ENCODE data around the gene PPFIA3.
"Not testable (repeated sequence)": the region's sequence is repeated elsewhere in the genome, so short reads cannot be mapped to it uniquely, and the experiment has no call there.

Gene PPFIA3

GRCh38 chr19:49161987-49162386 lies 42.6 kb downstream of the PPFIA3 start:
- no peak overlapping the region for H3K27ac ChIP-seq (ENCODE audit: low read depth, low read length)
- no peak overlapping the region for H3K9ac ChIP-seq (ENCODE audit: low read length)

GRCh38 chr19:49165111-49165750 lies 45.9 kb downstream of the PPFIA3 start:
- H3K27ac ChIP-seq (ENCODE audit: low read depth, low read length) = peak overlapping the region; percentile 67
- H3K4me3 ChIP-seq (ENCODE audit: low read length) = peak overlapping the region; percentile 25
- peaks cover 5% of the 10 kb centered on the region for H3K4me1 ChIP-seq (ENCODE audit: control insufficient read depth, insufficient read depth, low read length)
- no peaks in the 10 kb centered on the region for H3K36me3 ChIP-seq (ENCODE audit: control insufficient read depth, insufficient read depth, low read length)
- H3K9ac ChIP-seq (ENCODE audit: low read length) = peak overlapping the region; percentile 2
- H3K27me3 ChIP-seq (ENCODE audit: control insufficient read depth, insufficient read depth, low read length) = no peaks in the 10 kb centered on the region

More at GRCh38 chr19:49161987-49162386, 42.6 kb downstream of the PPFIA3 start:
- peaks cover 8% of the 10 kb centered on the region for H3K4me1 ChIP-seq (ENCODE audit: control insufficient read depth, insufficient read depth, low read length)
- H3K36me3 ChIP-seq (ENCODE audit: control insufficient read depth, insufficient read depth, low read length) = no peaks in the 10 kb centered on the region
- H3K27me3 ChIP-seq (ENCODE audit: control insufficient read depth, insufficient read depth, low read length) = no peaks in the 10 kb centered on the region
- H3K4me3 ChIP-seq (ENCODE audit: low read length) = no peak overlapping the region

GRCh38 chr19:49165865-49166301 lies 46.5 kb downstream of the PPFIA3 start:
- H3K27ac ChIP-seq (ENCODE audit: low read depth, low read length) = no peak overlapping the region
- peaks cover 5% of the 10 kb centered on the region for H3K4me1 ChIP-seq (ENCODE audit: control insufficient read depth, insufficient read depth, low read length)
- H3K27me3 ChIP-seq (ENCODE audit: control insufficient read depth, insufficient read depth, low read length) = no peaks in the 10 kb centered on the region
- peak overlapping the region; percentile 25 for H3K4me3 ChIP-seq (ENCODE audit: low read length)
- peak overlapping the region; percentile 2 for H3K9ac ChIP-seq (ENCODE audit: low read length)
- H3K36me3 ChIP-seq (ENCODE audit: control insufficient read depth, insufficient read depth, low read length) = no peaks in the 10 kb centered on the region

- Histone ChIP-seq H3K27ac (ENCODE audit: low read depth, low read length) (no peak overlapping the region), H3K36me3 (ENCODE audit: control insufficient read depth, insufficient read depth, low read length) (peaks cover 17% of the 10 kb centered on the region), H3K4me3 (ENCODE audit: low read length) (peak overlapping the region; percentile 1), H3K9ac (ENCODE audit: low read length) (no peak overlapping the region), H3K27me3 (ENCODE audit: control insufficient read depth, insufficient read depth, low read length) (no peaks in the 10 kb centered on the region), H3K4me1 (ENCODE audit: control insufficient read depth, insufficient read depth, low read length) (peaks cover 5% of the 10 kb centered on the region)
Measured at GRCh38 chr19:49167857-49168409, 48.6 kb downstream of the PPFIA3 start.

GRCh38 chr19:49168421-49168820 lies 49.1 kb downstream of the PPFIA3 start:
- Histone ChIP-seq H3K4me1 (ENCODE audit: control insufficient read depth, insufficient read depth, low read length) (peaks cover 5% of the 10 kb centered on the region), H3K27me3 (ENCODE audit: control insufficient read depth, insufficient read depth, low read length) (no peaks in the 10 kb centered on the region), H3K27ac (ENCODE audit: low read depth, low read length) (no peak overlapping the region), H3K36me3 (ENCODE audit: control insufficient read depth, insufficient read depth, low read length) (peaks cover 18% of the 10 kb centered on the region), H3K4me3 (ENCODE audit: low read length) (peak overlapping the region; percentile 1), H3K9ac (ENCODE audit: low read length) (no peak overlapping the region)

GRCh38 chr19:49173198-49173597 lies 53.9 kb downstream of the PPFIA3 start:
- H3K9ac ChIP-seq (ENCODE audit: low read length) = no peak overlapping the region
- H3K27me3 ChIP-seq (ENCODE audit: control insufficient read depth, insufficient read depth, low read length) = no peaks in the 10 kb centered on the region
- no peaks in the 10 kb centered on the region for H3K4me1 ChIP-seq (ENCODE audit: control insufficient read depth, insufficient read depth, low read length)
- H3K4me3 ChIP-seq (ENCODE audit: low read length) = no peak overlapping the region
- peaks cover 22% of the 10 kb centered on the region for H3K36me3 ChIP-seq (ENCODE audit: control insufficient read depth, insufficient read depth, low read length)
- no peak overlapping the region for H3K27ac ChIP-seq (ENCODE audit: low read depth, low read length)

- Histone ChIP-seq H3K27me3 (ENCODE audit: control insufficient read depth, insufficient read depth, low read length) (no peaks in the 10 kb centered on the region), H3K36me3 (ENCODE audit: control insufficient read depth, insufficient read depth, low read length) (peaks cover 26% of the 10 kb centered on the region), H3K4me1 (ENCODE audit: control insufficient read depth, insufficient read depth, low read length) (no peaks in the 10 kb centered on the region), H3K27ac (ENCODE audit: low read depth, low read length) (no peak overlapping the region), H3K9ac (ENCODE audit: low read length) (no peak overlapping the region), H3K4me3 (ENCODE audit: low read length) (no peak overlapping the region)
Measured at GRCh38 chr19:49180659-49181058, 61.3 kb downstream of the PPFIA3 start.

- not testable (repeated sequence) for H3K4me1 ChIP-seq (ENCODE audit: control insufficient read depth, insufficient read depth, low read length); H3K27ac ChIP-seq (ENCODE audit: low read depth, low read length); H3K9ac ChIP-seq (ENCODE audit: low read length); H3K27me3 ChIP-seq (ENCODE audit: control insufficient read depth, insufficient read depth, low read length); H3K4me3 ChIP-seq (ENCODE audit: low read length)
- peaks cover 29% of the 10 kb centered on the region for H3K36me3 ChIP-seq (ENCODE audit: control insufficient read depth, insufficient read depth, low read length)
Measured at GRCh38 chr19:49182010-49182847, 62.9 kb downstream of the PPFIA3 start.

GRCh38 chr19:49182848-49183375 lies 63.6 kb downstream of the PPFIA3 start:
- Histone ChIP-seq H3K27ac (ENCODE audit: low read depth, low read length) (no peak overlapping the region), H3K9ac (ENCODE audit: low read length) (no peak overlapping the region), H3K4me3 (ENCODE audit: low read length) (no peak overlapping the region), H3K27me3 (ENCODE audit: control insufficient read depth, insufficient read depth, low read length) (no peaks in the 10 kb centered on the region), H3K4me1 (ENCODE audit: control insufficient read depth, insufficient read depth, low read length) (no peaks in the 10 kb centered on the region), H3K36me3 (ENCODE audit: control insufficient read depth, insufficient read depth, low read length) (peaks cover 25% of the 10 kb centered on the region)

- Histone ChIP-seq H3K36me3 (ENCODE audit: control insufficient read depth, insufficient read depth, low read length) (peaks cover 33% of the 10 kb centered on the region), H3K4me3 (ENCODE audit: low read length) (no peak overlapping the region), H3K4me1 (ENCODE audit: control insufficient read depth, insufficient read depth, low read length) (no peaks in the 10 kb centered on the region), H3K27ac (ENCODE audit: low read depth, low read length) (no peak overlapping the region), H3K9ac (ENCODE audit: low read length) (no peak overlapping the region), H3K27me3 (ENCODE audit: control insufficient read depth, insufficient read depth, low read length) (no peaks in the 10 kb centered on the region)
Measured at GRCh38 chr19:49186108-49186507, 66.8 kb downstream of the PPFIA3 start.

- no peak overlapping the region for H3K9ac ChIP-seq (ENCODE audit: low read length)
- H3K4me1 ChIP-seq (ENCODE audit: control insufficient read depth, insufficient read depth, low read length) = no peaks in the 10 kb centered on the region
- H3K27me3 ChIP-seq (ENCODE audit: control insufficient read depth, insufficient read depth, low read length) = no peaks in the 10 kb centered on the region
- H3K36me3 ChIP-seq (ENCODE audit: control insufficient read depth, insufficient read depth, low read length) = peaks cover 24% of the 10 kb centered on the region
- H3K4me3 ChIP-seq (ENCODE audit: low read length) = no peak overlapping the region
- H3K27ac ChIP-seq (ENCODE audit: low read depth, low read length) = no peak overlapping the region
Measured at GRCh38 chr19:49188626-49189200, 69.4 kb downstream of the PPFIA3 start.

GRCh38 chr19:49189259-49189658 lies 69.9 kb downstream of the PPFIA3 start:
- H3K4me3 ChIP-seq (ENCODE audit: low read length) = no peak overlapping the region
- H3K9ac ChIP-seq (ENCODE audit: low read length) = no peak overlapping the region
- no peaks in the 10 kb centered on the region for H3K27me3 ChIP-seq (ENCODE audit: control insufficient read depth, insufficient read depth, low read length)
- H3K27ac ChIP-seq (ENCODE audit: low read depth, low read length) = no peak overlapping the region
- H3K36me3 ChIP-seq (ENCODE audit: control insufficient read depth, insufficient read depth, low read length) = peaks cover 20% of the 10 kb centered on the region
- H3K4me1 ChIP-seq (ENCODE audit: control insufficient read depth, insufficient read depth, low read length) = no peaks in the 10 kb centered on the region
